Right ventricle myocardium superior (tissue), 1 donor: ENCODE results near the gene SETD7. TPM values are rescaled to one million over a fixed set of nuclear protein-coding genes. Genes with fewer than 3 reads are reported as not detected.

Source experiments
- ATAC-seq: fragments of 200-7000 bp; cut with Tn5 transposase; one replicate; pipeline ENCODE4 v1.9.1; 2020; ENCODE audit warnings: mild to moderate bottlenecking; ENCODE audit not compliant: poor library complexity
- DNase-seq: peaks from one replicate; pipeline ENCODE4 v3.0.0-alpha.2; 2020
- intact Hi-C: fragments of 100-400 bp; cut with DNase I; formaldehyde crosslinking; loops from one replicate; pipeline ENCODE4 v1.11.2; 2022
- long read RNA-seq: library from polyadenylated mRNA; unstranded; transcript quantifications from one replicate; pipeline ENCODE4 v2.0.0, GENCODE V29; 2021
- total RNA-seq: library from RNA; stranded (reverse); fragmentation: NEBNext Ultra II Directional; extraction: Animal tissue kit (Norgen Biotek cat#: 25700); gene quantifications from one replicate; pipeline ENCODE4 v1.2.1, GENCODE V29; 2021
- donor health status: DM: no; HTN: yes; CAD: no; lungs with severe emphysema.

The SETD7 gene
- 46.3 TPM for total RNA-seq
- long read RNA-seq, full-length matches to known transcripts = 7 of 23 reads
- long read RNA-seq, partial matches to known transcripts = 1 of 23 reads
- long read RNA-seq, other reads (novel, unspliced or antisense) = 15 of 23 reads

GRCh38 chr4:139556071-139556723 is at the start of gene SETD7:
Gene SETD7, minus strand, starts transcription at chr4:139556219. Its CDS starts 82 bp downstream, at chr4:139556137.
- ATAC-seq (peak; percentile 67), DNase-seq (peak; percentile 88)
- intact Hi-C loops = no loop called here

GRCh38 chr4:139605516-139605915 is 49.5 kb upstream of the SETD7 start:
- no peak for ATAC-seq
- intact Hi-C loops = no loop called here

DNA sequence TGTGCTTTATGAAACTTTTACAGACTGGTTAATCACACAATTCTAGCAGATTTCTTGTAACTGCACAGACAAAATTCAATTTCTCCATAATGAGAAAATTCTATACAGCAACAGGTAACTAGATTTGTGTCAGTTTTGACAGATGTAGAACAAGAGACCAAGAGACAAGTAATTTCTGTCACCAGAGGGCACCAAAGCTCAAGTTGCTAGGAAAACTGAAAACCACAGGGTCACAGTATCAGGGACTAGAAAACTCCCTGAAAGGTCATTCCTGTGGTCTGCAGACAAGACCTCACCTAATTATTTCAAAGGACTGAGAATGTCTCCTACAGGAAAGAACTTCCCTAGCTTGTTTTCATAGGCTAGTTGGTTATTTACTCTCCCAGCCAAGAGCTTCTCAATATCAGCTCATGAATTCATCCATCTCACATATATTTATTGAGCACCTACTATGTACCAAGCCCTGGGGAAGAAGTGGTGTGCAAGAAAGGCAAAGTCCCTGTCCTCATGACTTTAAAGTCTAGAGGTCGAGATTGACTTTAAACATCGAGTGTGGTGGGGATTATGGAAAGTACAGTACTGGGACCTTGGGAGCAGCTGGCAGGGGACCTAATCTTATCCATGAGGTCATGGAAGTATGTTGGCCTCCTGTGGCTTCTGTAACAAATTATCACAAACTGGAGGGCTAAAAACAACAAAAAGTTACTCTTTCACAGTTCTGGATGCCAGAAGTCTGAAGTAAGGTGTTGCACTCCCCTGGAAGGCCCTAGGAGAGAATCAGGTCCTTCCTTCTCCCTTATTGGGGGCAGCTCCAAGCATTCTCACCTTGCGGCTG is 47.8 kb upstream of the SETD7 start:
- DNase-seq = no peak
- intact Hi-C loops = loop anchor here (5.0 kb wide), 1 partner anchor 49 kb away; no protein-coding TSS in a partner anchor
- ATAC-seq = peak; percentile 77

More at GRCh38 chr4:139605516-139605915, 49.5 kb upstream of the SETD7 start:
- no peak for DNase-seq

DNA sequence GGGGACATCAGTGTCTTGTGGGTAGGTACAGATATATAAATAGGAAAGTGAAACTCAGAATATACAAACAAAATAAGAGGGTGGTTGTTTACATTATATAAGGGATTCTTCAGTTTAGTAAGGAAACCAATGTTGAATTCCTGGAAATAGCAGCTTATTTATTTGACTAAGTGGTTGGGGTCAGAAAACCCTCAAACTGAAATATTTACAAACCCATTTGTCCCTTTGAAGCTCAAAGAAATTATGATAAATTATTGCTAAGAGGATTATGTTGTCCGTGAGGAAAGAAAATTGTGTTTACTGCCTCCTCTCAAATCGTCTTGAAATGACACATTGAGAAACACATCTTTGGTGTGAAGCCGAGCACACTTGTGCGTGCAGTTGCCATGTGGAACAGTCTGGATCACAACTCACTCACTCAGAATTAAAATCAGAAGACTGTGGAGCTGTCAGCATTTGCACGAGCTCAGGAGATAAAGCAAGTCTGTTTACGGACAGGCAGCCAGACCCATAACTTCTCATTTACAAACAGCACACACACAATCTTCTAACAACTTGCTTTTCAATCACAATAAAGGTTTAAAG is 46.8 kb upstream of the SETD7 start:
- ATAC-seq = no peak
- intact Hi-C loops = loop anchor here (5.0 kb wide), 1 partner anchor 49 kb away; no protein-coding TSS in a partner anchor
- no peak for DNase-seq

- intact Hi-C loops = loop anchor here (5.0 kb wide), 1 partner anchor 52 kb away; no protein-coding TSS in a partner anchor
- ATAC-seq = no peak
Observed at GRCh38 chr4:139600662-139601061, 44.6 kb upstream of the SETD7 start.

DNA sequence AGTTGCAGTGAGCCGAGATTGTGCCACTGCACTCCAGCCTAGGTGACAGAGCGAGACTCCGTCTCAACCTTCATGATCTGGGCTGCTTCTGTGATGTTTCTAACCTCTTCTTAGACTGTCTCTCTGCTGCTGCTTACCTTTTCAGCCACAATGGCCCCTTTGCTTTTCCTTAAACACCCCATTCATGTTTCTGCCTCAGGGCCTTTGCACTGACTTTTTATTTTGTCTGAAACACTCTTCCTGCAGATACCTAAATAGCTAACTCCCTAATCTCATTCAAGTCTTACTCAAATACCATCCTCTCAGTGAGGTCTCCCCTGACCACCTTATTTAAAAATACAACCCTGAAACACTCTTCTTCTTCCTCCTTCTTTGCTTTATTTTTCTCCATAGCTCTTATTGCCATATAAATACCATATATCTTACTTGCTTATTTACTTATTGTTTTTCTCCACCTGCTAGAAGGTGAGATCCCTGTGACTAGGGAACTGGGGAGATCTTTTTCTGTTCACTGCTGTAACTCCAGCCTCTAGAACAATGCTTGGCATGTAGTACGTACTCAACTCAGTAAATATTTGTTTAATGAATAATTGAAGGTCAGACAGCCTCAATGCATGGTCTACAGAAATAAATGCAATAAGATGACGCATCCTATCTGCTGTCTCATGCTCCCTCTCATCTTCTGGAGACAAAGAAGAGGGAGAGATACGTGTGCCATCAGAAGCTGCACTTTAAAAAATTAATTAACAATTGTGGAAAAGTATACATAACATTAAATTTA is 43.8 kb upstream of the SETD7 start:
- ATAC-seq (no peak), DNase-seq (no peak)
- intact Hi-C loops = loop anchor here (5.0 kb wide), 1 partner anchor 53 kb away; no protein-coding TSS in a partner anchor

More at GRCh38 chr4:139600662-139601061, 44.6 kb upstream of the SETD7 start:
- DNase-seq = no peak

DNA sequence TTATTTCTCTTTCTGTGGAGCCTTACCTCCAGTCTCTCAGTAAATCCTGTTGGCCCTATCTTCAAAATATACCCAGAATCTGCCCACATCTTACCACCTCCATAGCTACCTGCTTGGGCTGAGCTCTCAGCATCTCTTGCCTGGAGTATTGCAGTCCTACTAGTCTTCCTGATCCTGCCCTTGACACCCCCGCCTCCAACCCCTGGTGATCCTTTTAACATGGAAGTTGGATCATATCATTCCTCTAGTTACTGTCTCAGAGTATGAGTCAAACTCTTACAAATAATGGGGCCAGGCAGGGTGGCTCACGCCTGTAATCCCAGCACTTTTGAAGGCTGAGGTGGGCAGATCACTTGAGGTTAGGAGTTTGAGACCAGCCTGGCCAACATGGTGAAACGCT is 43.1 kb upstream of the SETD7 start:
- intact Hi-C loops = no loop called here
- ATAC-seq (no peak), DNase-seq (no peak)

- ATAC-seq (no peak), DNase-seq (no peak)
- intact Hi-C loops = no loop called here
Observed at GRCh38 chr4:139596684-139597279, 40.8 kb upstream of the SETD7 start.

DNA sequence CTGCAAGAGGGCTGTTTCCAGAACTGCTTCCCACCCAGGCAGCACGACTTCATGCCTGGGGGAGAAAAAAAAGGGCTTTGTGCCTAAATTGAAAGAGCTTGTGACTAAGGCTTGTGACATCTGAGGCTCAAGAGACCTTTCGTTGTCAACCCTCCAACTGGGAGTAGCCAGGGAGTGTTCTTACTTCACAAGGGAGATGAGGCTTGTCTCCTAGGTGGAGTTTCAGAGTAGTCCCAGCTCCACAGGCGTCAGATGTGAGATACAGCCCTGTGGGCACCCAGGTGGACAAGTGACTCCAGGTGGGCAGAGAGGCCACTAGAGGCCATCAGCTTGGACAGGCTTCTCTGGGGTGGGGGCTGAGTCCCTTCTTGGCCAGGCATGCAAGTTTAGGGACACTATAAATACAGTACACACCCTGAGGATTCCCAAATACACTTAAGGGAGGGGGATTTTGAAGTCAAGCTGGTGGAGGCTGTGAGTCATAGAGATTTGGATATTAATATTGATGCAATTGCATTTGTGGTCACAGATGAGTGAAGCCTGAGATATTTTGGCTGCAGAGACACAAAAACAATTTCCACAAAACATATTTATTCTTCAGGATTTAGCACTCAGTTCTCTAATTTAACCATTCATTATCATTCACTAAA is 40.1 kb upstream of the SETD7 start:
- peak; percentile 78 for ATAC-seq
- intact Hi-C loops = no loop called here

GRCh38 chr4:139594591-139595185 is 38.7 kb upstream of the SETD7 start:
- DNase-seq (no peak), ATAC-seq (no peak)
- intact Hi-C loops = no loop called here

More for the DNA sequence above, 40.1 kb upstream of the SETD7 start:
- DNase-seq = no peak

GRCh38 chr4:139593091-139593564 is 37.1 kb upstream of the SETD7 start:
- DNase-seq = no peak
- ATAC-seq = peak; percentile 56
- intact Hi-C loops = no loop called here

DNA sequence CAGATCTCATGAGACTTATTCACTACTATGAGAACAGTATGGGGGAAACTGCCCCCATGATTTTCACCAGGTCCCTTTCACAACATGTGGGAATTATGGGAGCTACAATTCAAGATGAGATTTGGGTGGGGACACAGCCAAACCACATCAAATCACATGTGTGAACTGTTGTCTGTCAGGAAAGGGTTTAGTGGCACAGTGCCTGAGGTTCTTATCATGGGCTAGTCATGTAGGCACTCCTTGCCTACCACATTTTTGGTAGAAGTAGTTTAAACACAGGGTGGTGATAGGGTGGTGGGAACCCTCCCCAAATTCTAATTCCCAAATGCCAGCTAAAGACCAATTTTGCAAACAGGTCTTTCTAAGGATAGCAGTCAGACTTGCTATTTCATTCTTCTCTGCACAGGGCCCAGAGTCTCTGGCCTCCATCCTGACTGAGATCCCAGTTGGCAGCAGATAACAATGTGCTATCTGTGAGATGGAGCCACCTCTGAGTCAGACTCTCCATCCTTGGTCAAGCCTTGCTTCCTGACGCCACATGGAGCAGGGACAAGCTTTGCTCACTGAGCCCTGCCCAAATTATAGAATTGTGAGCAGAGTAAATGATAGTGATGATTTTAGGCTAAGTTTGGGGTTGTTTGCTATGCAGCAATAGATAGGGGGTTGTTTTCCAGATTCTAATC is 33.5 kb upstream of the SETD7 start:
- intact Hi-C loops = no loop called here
- ATAC-seq = peak; percentile 29
- no peak for DNase-seq

DNA sequence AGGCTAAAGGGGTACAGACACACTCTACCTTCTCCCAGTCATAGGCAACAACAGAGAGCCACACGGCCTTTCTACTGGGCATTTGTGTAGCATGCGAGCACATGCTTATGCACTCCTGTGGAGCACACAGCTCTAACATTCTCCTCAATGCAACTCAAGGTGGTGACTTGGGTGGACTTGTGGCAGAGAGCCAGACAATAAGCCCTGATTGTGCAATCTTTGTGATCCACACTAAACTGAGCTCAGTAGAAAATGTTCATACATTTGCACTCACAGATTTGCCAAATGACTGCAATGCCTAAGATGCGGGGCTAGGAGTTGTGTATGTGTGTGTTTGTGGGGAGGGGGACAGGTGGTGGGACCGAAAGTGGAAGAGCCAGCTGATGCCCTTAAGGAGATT is 31.4 kb upstream of the SETD7 start:
- ATAC-seq (no peak), DNase-seq (no peak)
- intact Hi-C loops = no loop called here

- DNase-seq (no peak), ATAC-seq (no peak)
- intact Hi-C loops = no loop called here
Observed at GRCh38 chr4:139585473-139585872, 29.5 kb upstream of the SETD7 start.

DNA sequence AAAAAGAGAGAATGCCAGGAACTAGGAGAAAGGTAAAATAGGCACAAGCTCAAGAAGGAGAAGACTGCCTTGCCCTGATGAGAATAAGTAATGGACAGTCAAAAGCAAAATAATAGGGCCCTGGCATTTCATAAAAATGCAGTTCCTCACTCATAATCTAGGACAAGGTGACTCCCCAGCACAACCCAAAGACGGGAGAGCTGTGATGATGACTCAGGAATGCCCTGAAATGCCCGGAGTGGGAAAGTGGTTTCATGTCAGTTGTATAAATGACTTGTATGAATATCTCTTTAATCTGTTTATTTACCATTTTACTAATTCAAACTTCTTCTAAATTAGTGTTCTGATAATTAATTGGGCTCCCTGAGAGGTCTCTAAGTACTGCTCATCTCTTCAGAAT is 28.8 kb upstream of the SETD7 start:
- ATAC-seq = no peak
- intact Hi-C loops = no loop called here
- no peak for DNase-seq

DNA sequence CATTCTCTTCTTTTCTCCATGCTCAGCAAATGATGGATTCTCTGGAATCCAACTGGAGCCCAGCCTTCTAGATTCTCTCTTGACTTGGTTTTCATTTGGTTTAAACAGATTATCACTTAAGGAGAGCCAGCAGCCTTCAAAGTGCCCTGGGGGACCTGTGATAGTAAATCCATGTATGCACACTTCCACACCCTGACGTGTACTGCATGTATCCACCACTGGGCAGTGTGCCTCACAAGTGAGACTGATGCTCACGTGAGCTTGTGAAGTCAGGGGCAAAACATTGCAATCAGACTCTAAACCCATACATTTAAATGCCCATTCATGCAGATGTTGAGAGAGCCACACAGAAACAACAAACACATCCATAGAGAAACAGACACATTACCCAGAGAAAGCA is 28.0 kb upstream of the SETD7 start:
- intact Hi-C loops = no loop called here
- ATAC-seq = no peak
- no peak for DNase-seq

- intact Hi-C loops = no loop called here
- no peak for ATAC-seq
- DNase-seq = no peak
Observed at GRCh38 chr4:139582044-139582443, 26.0 kb upstream of the SETD7 start.
